Parathyroid adenoma (tissue), 2 donors: ENCODE results near the gene GTF2H3.

Experiments
- H2AFZ ChIP-seq: fragments of 300-600 bp; sonication (generic); one replicate; pipeline ENCODE4 v1.7.0; 2017; ENCODE audit warnings: antibody characterized with exemption, mild to moderate bottlenecking
- H3K27ac ChIP-seq: fragments of 300-600 bp; sonication (generic); one replicate; pipeline ENCODE4 v1.7.0; 2017
- H3K27me3 ChIP-seq: fragments of 300-600 bp; sonication (generic); one replicate; pipeline ENCODE4 v1.7.0; 2017; ENCODE audit warnings: low read length; ENCODE audit not compliant: control insufficient read depth, insufficient read depth
- H3K36me3 ChIP-seq: fragments of 300-600 bp; sonication (generic); one replicate; pipeline ENCODE4 v1.7.0; 2017; ENCODE audit warnings: low read length; ENCODE audit not compliant: control insufficient read depth, insufficient read depth
- H3K4me1 ChIP-seq: fragments of 300-600 bp; sonication (generic); one replicate; pipeline ENCODE4 v1.7.0; 2017; ENCODE audit warnings: control low read depth
- H3K4me2 ChIP-seq: fragments of 300-600 bp; sonication (generic); one replicate; pipeline ENCODE4 v1.7.0; 2017; ENCODE audit warnings: low read length
- H3K4me3 ChIP-seq: fragments of 300-600 bp; sonication (generic); one replicate; pipeline ENCODE4 v1.7.0; 2017; ENCODE audit warnings: low read depth, low read length
- H3K79me2 ChIP-seq: fragments of 300-600 bp; sonication (generic); one replicate; pipeline ENCODE4 v1.7.0; 2017; ENCODE audit warnings: control low read depth
- H3K9ac ChIP-seq: fragments of 300-600 bp; sonication (generic); one replicate; pipeline ENCODE4 v1.7.0; 2017; ENCODE audit warnings: mild to moderate bottlenecking
- H3K9me3 ChIP-seq: fragments of 300-600 bp; sonication (generic); one replicate; pipeline ENCODE4 v1.7.0; 2017; ENCODE audit warnings: low read length; ENCODE audit not compliant: control insufficient read depth
- TF ChIP-seq, protein P1 (sequence below): fragments of 300-600 bp; sonication (generic); IDR thresholded peaks from one replicate; pipeline ENCODE4 v1.7.0; 2017; ENCODE audit warnings: antibody characterized with exemption, mild to moderate bottlenecking
- donor health status: primary hyperparathyroidism.

The GTF2H3 gene

DNA sequence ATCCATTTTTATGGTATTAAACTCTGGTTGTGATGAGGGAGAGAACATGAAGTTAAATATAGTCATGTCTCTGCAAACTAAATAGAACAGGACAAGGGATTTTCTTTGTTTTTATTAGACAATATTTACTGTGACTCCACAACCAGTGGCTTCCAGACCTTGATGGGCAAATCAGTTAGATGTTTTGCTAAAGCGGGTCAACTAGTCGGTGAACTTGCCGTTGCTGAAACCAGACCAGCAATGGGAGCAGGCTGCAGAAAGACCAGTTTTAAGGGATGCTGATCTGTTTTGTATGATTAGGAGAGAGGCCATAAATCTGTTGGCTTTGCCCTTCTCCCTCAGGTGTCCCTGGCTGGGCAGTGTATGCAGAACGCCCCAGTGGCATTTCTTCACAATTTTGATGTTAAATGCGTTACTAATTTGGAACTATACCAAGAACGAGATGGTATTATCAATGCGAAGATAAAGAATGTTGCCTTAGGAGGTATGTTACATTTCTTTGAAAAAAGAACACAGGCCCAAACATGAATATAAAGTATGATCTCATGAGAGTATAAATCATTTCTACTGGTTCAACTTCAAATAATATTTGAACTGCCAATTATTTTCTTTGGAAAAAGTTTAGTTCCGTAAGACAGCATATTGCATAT, 56.7 kb downstream of the GTF2H3 start:
- no peak overlapping the region for H3K4me3 ChIP-seq
- no peaks in the 10 kb centered on the region for H3K9me3 ChIP-seq
- H3K27me3 ChIP-seq, result no peaks in the 10 kb centered on the region
- no peaks in the 10 kb centered on the region for H3K36me3 ChIP-seq
- no peak overlapping the region for H3K27ac ChIP-seq
- H2AFZ ChIP-seq, result no peak overlapping the region
- TF ChIP-seq, protein P1, sequence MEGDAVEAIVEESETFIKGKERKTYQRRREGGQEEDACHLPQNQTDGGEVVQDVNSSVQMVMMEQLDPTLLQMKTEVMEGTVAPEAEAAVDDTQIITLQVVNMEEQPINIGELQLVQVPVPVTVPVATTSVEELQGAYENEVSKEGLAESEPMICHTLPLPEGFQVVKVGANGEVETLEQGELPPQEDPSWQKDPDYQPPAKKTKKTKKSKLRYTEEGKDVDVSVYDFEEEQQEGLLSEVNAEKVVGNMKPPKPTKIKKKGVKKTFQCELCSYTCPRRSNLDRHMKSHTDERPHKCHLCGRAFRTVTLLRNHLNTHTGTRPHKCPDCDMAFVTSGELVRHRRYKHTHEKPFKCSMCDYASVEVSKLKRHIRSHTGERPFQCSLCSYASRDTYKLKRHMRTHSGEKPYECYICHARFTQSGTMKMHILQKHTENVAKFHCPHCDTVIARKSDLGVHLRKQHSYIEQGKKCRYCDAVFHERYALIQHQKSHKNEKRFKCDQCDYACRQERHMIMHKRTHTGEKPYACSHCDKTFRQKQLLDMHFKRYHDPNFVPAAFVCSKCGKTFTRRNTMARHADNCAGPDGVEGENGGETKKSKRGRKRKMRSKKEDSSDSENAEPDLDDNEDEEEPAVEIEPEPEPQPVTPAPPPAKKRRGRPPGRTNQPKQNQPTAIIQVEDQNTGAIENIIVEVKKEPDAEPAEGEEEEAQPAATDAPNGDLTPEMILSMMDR, result no peak
- no peaks in the 10 kb centered on the region for H3K79me2 ChIP-seq
- no peak overlapping the region for H3K4me2 ChIP-seq
- H3K4me1 ChIP-seq, result no peaks in the 10 kb centered on the region
- no peak overlapping the region for H3K9ac ChIP-seq

DNA sequence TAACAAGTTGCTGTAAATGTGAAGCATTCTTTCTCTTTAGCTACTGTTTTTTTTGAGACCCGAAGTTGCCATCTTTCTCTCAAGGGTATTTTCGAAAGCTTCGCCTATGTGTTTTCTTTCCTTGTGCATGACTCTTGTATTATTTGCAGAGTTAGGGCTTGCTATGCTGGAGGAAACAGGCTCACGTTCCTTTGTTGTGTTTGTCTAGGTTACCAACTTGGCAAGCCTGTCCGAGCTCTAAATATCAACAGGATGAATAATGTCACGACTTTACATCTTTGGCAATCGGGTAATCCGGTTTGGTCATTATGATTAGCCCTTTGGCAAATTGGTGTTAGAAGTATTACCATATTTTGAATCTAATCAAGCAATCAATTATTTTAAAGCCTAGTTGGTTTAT, 62.6 kb downstream of the GTF2H3 start:
- no peak overlapping the region for H3K9ac ChIP-seq
- H2AFZ ChIP-seq, result no peak overlapping the region
- H3K79me2 ChIP-seq, result no peaks in the 10 kb centered on the region
- H3K36me3 ChIP-seq, result no peaks in the 10 kb centered on the region
- no peak overlapping the region for H3K27ac ChIP-seq
- H3K27me3 ChIP-seq, result no peaks in the 10 kb centered on the region
- no peaks in the 10 kb centered on the region for H3K9me3 ChIP-seq
- TF ChIP-seq, protein P1, result no peak
- H3K4me3 ChIP-seq, result no peak overlapping the region
- no peak overlapping the region for H3K4me2 ChIP-seq
- no peaks in the 10 kb centered on the region for H3K4me1 ChIP-seq

DNA sequence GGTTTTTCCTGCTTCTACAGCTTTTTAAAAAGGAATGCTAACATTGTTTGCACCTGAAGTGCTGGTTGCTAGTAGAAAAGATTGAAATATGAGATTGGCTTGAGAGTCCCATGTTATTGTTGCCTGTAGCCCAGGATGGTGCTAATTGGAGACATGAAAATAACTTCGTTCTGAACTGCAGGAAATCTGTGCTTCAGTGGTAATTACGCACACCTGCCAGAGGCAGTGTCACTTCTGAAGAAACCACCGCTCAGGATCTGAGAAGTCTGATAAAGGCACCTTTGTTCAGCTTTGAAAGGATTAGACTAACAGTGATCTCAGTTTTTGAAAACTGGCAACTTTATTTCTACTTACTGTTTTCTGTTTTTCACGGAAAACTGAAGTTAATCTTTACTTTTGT, 63.0 kb downstream of the GTF2H3 start:
- H2AFZ ChIP-seq, result no peak overlapping the region
- H3K27ac ChIP-seq, result no peak overlapping the region
- no peak overlapping the region for H3K4me2 ChIP-seq
- no peaks in the 10 kb centered on the region for H3K36me3 ChIP-seq
- no peaks in the 10 kb centered on the region for H3K27me3 ChIP-seq
- no peaks in the 10 kb centered on the region for H3K9me3 ChIP-seq
- H3K4me3 ChIP-seq, result no peak overlapping the region
- H3K79me2 ChIP-seq, result no peaks in the 10 kb centered on the region
- H3K9ac ChIP-seq, result no peak overlapping the region
- TF ChIP-seq, protein P1, result no peak
- H3K4me1 ChIP-seq, result no peaks in the 10 kb centered on the region

DNA sequence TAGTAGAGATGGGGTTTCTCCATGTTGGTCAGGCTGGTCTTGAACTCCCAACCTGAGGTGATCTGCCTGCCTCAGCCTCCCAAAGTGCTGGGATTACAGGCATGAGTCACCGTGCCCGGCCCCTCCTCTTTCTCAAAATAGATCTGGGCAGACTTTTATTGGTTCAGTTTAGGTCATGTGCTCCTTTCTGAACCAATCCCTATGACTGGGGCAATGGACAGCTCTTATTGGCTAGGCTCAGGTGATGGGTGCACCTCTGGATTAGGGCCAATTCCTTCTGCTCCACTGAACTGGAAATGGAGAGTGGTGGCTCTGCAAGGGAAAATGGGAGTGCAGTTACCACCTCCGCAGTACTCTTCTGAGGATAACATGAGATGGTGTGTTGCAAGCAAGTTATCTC, 72.3 kb downstream of the GTF2H3 start:
- Histone ChIP-seq H3K9ac (no peak overlapping the region), H3K79me2 (no peaks in the 10 kb centered on the region), H3K4me3 (no peak overlapping the region), H3K4me1 (no peaks in the 10 kb centered on the region), H3K27ac (no peak overlapping the region), H3K9me3 (no peaks in the 10 kb centered on the region), H3K27me3 (no peaks in the 10 kb centered on the region), H3K4me2 (no peak overlapping the region), H2AFZ (no peak overlapping the region), H3K36me3 (no peaks in the 10 kb centered on the region)
- TF ChIP-seq, protein P1, result no peak

DNA sequence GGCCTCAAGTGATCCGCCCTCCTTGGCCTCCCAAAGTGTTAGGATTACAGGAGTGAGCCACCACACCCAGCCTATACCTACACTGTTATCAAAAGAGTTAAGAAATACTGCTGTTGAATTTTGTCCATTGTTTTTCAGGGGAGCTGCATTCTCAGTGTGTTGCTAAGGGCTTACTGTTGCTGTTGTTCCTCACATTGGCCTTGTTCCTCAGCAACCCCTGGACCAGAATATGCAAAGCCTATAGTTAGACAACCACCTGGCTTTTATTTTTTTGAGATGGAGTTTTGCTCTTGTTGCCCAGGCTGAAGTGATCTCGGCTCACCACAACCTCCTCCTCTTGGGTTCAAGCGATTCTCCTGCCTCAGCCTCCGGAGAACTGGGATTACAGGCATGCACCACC, 73.8 kb downstream of the GTF2H3 start:
- H2AFZ ChIP-seq, result no peak overlapping the region
- peaks cover 3% of the 10 kb centered on the region for H3K79me2 ChIP-seq
- no peak overlapping the region for H3K4me2 ChIP-seq
- no peaks in the 10 kb centered on the region for H3K4me1 ChIP-seq
- H3K4me3 ChIP-seq, result no peak overlapping the region
- H3K9ac ChIP-seq, result no peak overlapping the region
- no peak overlapping the region for H3K27ac ChIP-seq
- H3K9me3 ChIP-seq, result no peaks in the 10 kb centered on the region
- TF ChIP-seq, protein P1, result no peak
- H3K27me3 ChIP-seq, result no peaks in the 10 kb centered on the region
- H3K36me3 ChIP-seq, result no peaks in the 10 kb centered on the region
